ENCODE measurements around the gene CDH13.

CDH13 gene

DNA sequence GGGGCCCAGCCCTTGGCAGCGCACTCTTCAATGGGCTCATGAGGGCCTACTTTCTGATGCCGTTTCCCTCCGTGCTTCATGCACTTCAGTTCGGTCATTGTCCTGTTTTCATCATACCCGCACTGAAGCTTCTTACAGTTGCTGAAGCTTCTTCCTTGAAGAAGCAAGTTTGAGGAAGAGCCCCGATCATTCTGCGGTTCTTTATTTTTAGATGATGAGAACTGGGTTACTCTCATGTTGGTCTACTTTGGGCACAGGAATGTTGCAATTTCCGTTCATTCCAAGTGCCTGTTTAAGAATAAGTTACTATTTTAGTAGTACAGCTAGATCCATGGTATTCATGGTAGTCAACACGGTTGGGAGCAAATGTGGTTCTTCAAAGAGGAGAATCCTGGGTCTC lies 593.3 kb downstream of the CDH13 start:
- H3K79me2 ChIP-seq (ENCODE audit: low read length), result no peaks in the 10 kb centered on the region
- no peaks in the 10 kb centered on the region for H3K27me3 ChIP-seq (replicated peaks; ENCODE audit: insufficient read depth, low read length)
- H3K4me1 ChIP-seq (ENCODE audit: low read length), result no peaks in the 10 kb centered on the region
- no peak overlapping the region for H2AFZ ChIP-seq (ENCODE audit: low read length)
- no peak overlapping the region for H3K4me3 ChIP-seq (ENCODE audit: low read length)
- H3K9me2 ChIP-seq (replicated peaks; ENCODE audit: insufficient read depth, low read length), result no peaks in the 10 kb centered on the region
- no peak overlapping the region for H3K27ac ChIP-seq (ENCODE audit: low read length)
- H4K20me1 ChIP-seq (ENCODE audit: insufficient read depth, low read length), result no peaks in the 10 kb centered on the region
- H3K9ac ChIP-seq (ENCODE audit: low read length), result no peak overlapping the region
- H3K9me3 ChIP-seq (replicated peaks; ENCODE audit: insufficient read depth, low read length), result no peaks in the 10 kb centered on the region
- no peak for DNase-seq
- no peaks in the 10 kb centered on the region for H3K36me3 ChIP-seq (replicated peaks; ENCODE audit: insufficient read depth, low read length)
- H3F3A ChIP-seq (ENCODE audit: insufficient read depth, low read length), result no peaks in the 10 kb centered on the region
- H3K4me2 ChIP-seq (ENCODE audit: low read depth, low read length), result no peak overlapping the region
- TF ChIP-seq EZH2 (optimal IDR thresholded peaks at IDR 0.05; ENCODE audit: low read depth, low read length) (no peak), EZH2phosphoT487 (IDR thresholded peaks at IDR 0.05; ENCODE audit: low read length) (no peak), CTCF (IDR thresholded peaks at IDR 0.05; ENCODE audit: low read length) (no peak)

GRCh38 chr16:83224642-83225041 lies 597.9 kb downstream of the CDH13 start:
- Histone ChIP-seq H3K9me2 (replicated peaks; ENCODE audit: insufficient read depth, low read length) (no peaks in the 10 kb centered on the region), H4K20me1 (ENCODE audit: insufficient read depth, low read length) (no peaks in the 10 kb centered on the region), H3K36me3 (replicated peaks; ENCODE audit: insufficient read depth, low read length) (no peaks in the 10 kb centered on the region), H3K9ac (ENCODE audit: low read length) (no peak overlapping the region), H2AFZ (ENCODE audit: low read length) (no peak overlapping the region), H3K4me2 (ENCODE audit: low read depth, low read length) (no peak overlapping the region), H3K79me2 (ENCODE audit: low read length) (no peaks in the 10 kb centered on the region), H3K27ac (ENCODE audit: low read length) (no peak overlapping the region), H3K27me3 (replicated peaks; ENCODE audit: insufficient read depth, low read length) (no peaks in the 10 kb centered on the region), H3K4me1 (ENCODE audit: low read length) (no peaks in the 10 kb centered on the region), H3F3A (ENCODE audit: insufficient read depth, low read length) (no peaks in the 10 kb centered on the region), H3K4me3 (ENCODE audit: low read length) (no peak overlapping the region), H3K9me3 (replicated peaks; ENCODE audit: insufficient read depth, low read length) (no peaks in the 10 kb centered on the region)
- TF ChIP-seq EZH2phosphoT487 (IDR thresholded peaks at IDR 0.05; ENCODE audit: low read length), result no peak
- no peak for TF ChIP-seq CTCF (IDR thresholded peaks at IDR 0.05; ENCODE audit: low read length)
- TF ChIP-seq EZH2 (optimal IDR thresholded peaks at IDR 0.05; ENCODE audit: low read depth, low read length), result no peak
- DNase-seq, result no peak

DNA sequence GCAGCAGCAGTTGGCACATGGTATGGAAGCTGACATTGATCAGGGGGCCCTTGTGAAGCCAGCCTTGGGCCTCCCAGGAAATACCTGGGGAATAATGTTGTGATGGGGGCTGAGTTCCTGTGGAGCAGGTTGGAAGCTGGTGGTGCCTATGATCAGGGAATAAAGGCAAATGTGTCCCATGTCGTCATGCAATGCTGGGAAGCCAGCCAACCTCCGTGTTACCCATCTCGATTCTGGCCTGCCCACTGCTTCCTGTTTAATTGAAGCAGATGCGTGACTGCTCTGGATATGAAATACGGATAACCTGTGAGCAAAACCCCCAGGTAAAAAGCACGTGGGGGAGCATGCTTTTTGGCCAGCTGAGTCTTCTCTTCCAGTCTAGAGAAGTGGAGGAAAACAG lies 600.6 kb downstream of the CDH13 start:
- no peaks in the 10 kb centered on the region for H3K36me3 ChIP-seq (replicated peaks; ENCODE audit: insufficient read depth, low read length)
- no peaks in the 10 kb centered on the region for H3K9me2 ChIP-seq (replicated peaks; ENCODE audit: insufficient read depth, low read length)
- no peak overlapping the region for H3K4me3 ChIP-seq (ENCODE audit: low read length)
- no peak overlapping the region for H3K27ac ChIP-seq (ENCODE audit: low read length)
- no peaks in the 10 kb centered on the region for H3K4me1 ChIP-seq (ENCODE audit: low read length)
- TF ChIP-seq EZH2 (optimal IDR thresholded peaks at IDR 0.05; ENCODE audit: low read depth, low read length) (no peak), EZH2phosphoT487 (IDR thresholded peaks at IDR 0.05; ENCODE audit: low read length) (no peak), CTCF (IDR thresholded peaks at IDR 0.05; ENCODE audit: low read length) (no peak)
- H4K20me1 ChIP-seq (ENCODE audit: insufficient read depth, low read length), result no peaks in the 10 kb centered on the region
- H3K79me2 ChIP-seq (ENCODE audit: low read length), result no peaks in the 10 kb centered on the region
- no peak overlapping the region for H2AFZ ChIP-seq (ENCODE audit: low read length)
- H3K27me3 ChIP-seq (replicated peaks; ENCODE audit: insufficient read depth, low read length), result no peaks in the 10 kb centered on the region
- no peaks in the 10 kb centered on the region for H3F3A ChIP-seq (ENCODE audit: insufficient read depth, low read length)
- H3K9me3 ChIP-seq (replicated peaks; ENCODE audit: insufficient read depth, low read length), result no peaks in the 10 kb centered on the region
- H3K4me2 ChIP-seq (ENCODE audit: low read depth, low read length), result no peak overlapping the region
- no peak for DNase-seq
- no peak overlapping the region for H3K9ac ChIP-seq (ENCODE audit: low read length)
